ENCODE data around the gene TAS2R30.

DNA sequence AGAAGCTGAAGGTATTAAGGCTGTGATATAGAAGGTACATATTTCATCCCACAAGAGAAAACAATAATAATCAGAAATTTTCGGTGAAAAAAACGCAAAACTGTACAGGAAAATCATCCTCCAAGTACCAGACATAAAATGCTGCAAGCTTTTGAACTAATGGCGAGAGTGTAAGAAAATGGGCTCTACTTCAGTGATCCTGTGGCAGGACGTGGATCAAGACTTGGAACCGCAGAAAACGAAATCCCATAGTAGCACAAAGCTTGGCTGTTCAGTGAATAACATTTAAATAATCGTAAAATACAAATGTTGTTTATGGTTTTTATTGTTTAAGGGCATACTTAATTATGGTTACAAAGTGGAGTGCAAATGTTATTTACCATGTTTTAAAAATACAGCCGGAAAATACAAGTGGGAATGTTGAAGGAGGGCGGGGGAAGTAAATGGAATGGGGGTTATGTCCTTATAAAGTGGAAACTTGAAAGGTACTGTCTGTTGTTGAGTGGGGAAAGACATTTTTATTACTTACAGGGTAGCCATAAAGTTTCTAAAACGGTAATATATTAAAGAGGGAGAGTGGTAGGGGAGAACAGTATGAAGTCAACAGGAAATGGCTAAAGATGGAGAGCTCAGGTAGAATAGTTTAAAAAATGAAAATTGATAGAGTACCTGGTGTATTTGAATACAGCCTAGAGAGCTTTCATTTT lies 37.7 kb upstream of the TAS2R30 start:
- TF ChIP-seq CTCF (conservative IDR thresholded peaks at IDR 0.05 in 1 of 2, IDR thresholded peaks at IDR 0.05 in 1 of 2; ENCODE audit: low read depth in 1 of 2, low read length in 2 of 2) (no peak), EZH2 (IDR thresholded peaks at IDR 0.05; ENCODE audit: low read length, missing control alignments) (no peak)
